Amniotic epithelial cell (primary cell): ENCODE measurements around the gene EFNA2.

ENCODE experiments used
- DNase-seq: peaks from one replicate; pipeline ENCODE4 v3.0.0-alpha.2; 2010; ENCODE audit warnings: low read depth

EFNA2 gene

GRCh38 chr19:1284293-1284978 is 1.2 kb upstream of the EFNA2 start:
- no peak for DNase-seq

- no peak for DNase-seq
Observed at GRCh38 chr19:1284979-1285736, 515 bp upstream of the EFNA2 start.

GRCh38 chr19:1286487-1287353 is 1.0 kb downstream of the EFNA2 start:
- no peak for DNase-seq

- no peak for DNase-seq
Observed at GRCh38 chr19:1287354-1288225, 1.9 kb downstream of the EFNA2 start.

GRCh38 chr19:1288226-1288612 is 2.5 kb downstream of the EFNA2 start:
- DNase-seq = no peak

GRCh38 chr19:1288833-1289685 is 3.4 kb downstream of the EFNA2 start:
- DNase-seq = no peak

GRCh38 chr19:1289686-1290025 is 4.0 kb downstream of the EFNA2 start:
- DNase-seq = no peak

- DNase-seq = no peak
Observed at GRCh38 chr19:1290196-1290702, 4.6 kb downstream of the EFNA2 start.

- no peak for DNase-seq
Observed at GRCh38 chr19:1290703-1291651, 5.3 kb downstream of the EFNA2 start.

GRCh38 chr19:1291761-1292418 is 6.2 kb downstream of the EFNA2 start:
- DNase-seq = no peak

- no peak for DNase-seq
Observed at GRCh38 chr19:1292419-1293151, 6.9 kb downstream of the EFNA2 start.

- no peak for DNase-seq
Observed at GRCh38 chr19:1293782-1294604, 8.3 kb downstream of the EFNA2 start.

GRCh38 chr19:1294688-1295087 is 9.0 kb downstream of the EFNA2 start:
- no peak for DNase-seq

GRCh38 chr19:1295169-1296012 is 9.7 kb downstream of the EFNA2 start:
- peak; percentile 15 for DNase-seq

GRCh38 chr19:1296078-1296477 is 10.4 kb downstream of the EFNA2 start:
- DNase-seq = no peak

- DNase-seq = no peak
Observed at GRCh38 chr19:1296575-1297271, 11.1 kb downstream of the EFNA2 start.
